Activated naive CD4-positive, alpha-beta T cell treated with anti-CD3 and anti-CD28 coated beads for 36 hours (primary cell): ENCODE data around the gene FBH1. TPM values are rescaled to one million over a fixed set of nuclear protein-coding genes. Genes with fewer than 3 reads are reported as not detected.
"Not testable (repeated sequence)": the region's sequence is repeated elsewhere in the genome, so short reads cannot be mapped to it uniquely, and the experiment has no call there.

Experiments
- CTCF ChIA-PET: fragments of 350-600 bp; sonication (Branson Sonifier 250); formaldehyde crosslinking; loops from one replicate; lab custom pipeline; 2021; ENCODE audit warnings: antibody characterized with exemption; lab: Charles Lee
- DNase-seq: peaks from one replicate; pipeline ENCODE4 v3.0.0-alpha.2; 2020
- H3K27ac Mint-ChIP-seq: one replicate; pipeline ENCODE4 v1.8.0; 2021; ENCODE audit warnings: mild to moderate bottlenecking, mixed read lengths
- H3K27me3 Mint-ChIP-seq: one replicate; pipeline ENCODE4 v1.8.0; 2021; ENCODE audit warnings: low read depth, mixed read lengths
- H3K36me3 Mint-ChIP-seq: one replicate; pipeline ENCODE4 v1.8.0; 2021; ENCODE audit warnings: low read depth, mixed read lengths
- H3K4me1 Mint-ChIP-seq: one replicate; pipeline ENCODE4 v1.8.0; 2021; ENCODE audit warnings: low read depth, mixed read lengths
- H3K4me3 Mint-ChIP-seq: one replicate; pipeline ENCODE4 v1.8.0; 2021; ENCODE audit warnings: mild to moderate bottlenecking, moderate library complexity, mixed read lengths
- H3K9me3 Mint-ChIP-seq: one replicate; pipeline ENCODE4 v1.8.0; 2021; ENCODE audit warnings: mixed read lengths
- intact Hi-C: fragments of 100-400 bp; cut with micrococcal nuclease; formaldehyde crosslinking; loops from one replicate; pipeline ENCODE4 v1.15.1; 2023
- total RNA-seq, 2 experiments: library from RNA; stranded (reverse); gene quantifications; one replicate each; pipeline ENCODE4 v1.2.3, GENCODE V29; 2021

The FBH1 gene
- total RNA-seq, 2 experiments from 2014 or later, result 40.4 to 42.7 TPM

GRCh38 chr10:5946419-5946775 is 56.4 kb downstream of the FBH1 start:
- H3K4me3 Mint-ChIP-seq, H3K27ac Mint-ChIP-seq, H3K27me3 Mint-ChIP-seq, H3K9me3 Mint-ChIP-seq, H3K36me3 Mint-ChIP-seq, CTCF ChIA-PET, DNase-seq: not testable (repeated sequence)
- intact Hi-C loops, result loop anchor here (10.0 kb wide), 1 partner anchor 448 kb away; no protein-coding TSS in a partner anchor
- peaks cover 10% of the 10 kb centered on the region for H3K4me1 Mint-ChIP-seq

GRCh38 chr10:5946786-5947185 is 56.7 kb downstream of the FBH1 start:
- CTCF ChIA-PET, result no interaction called here
- intact Hi-C loops, result loop anchor here (10.0 kb wide), 1 partner anchor 448 kb away; no protein-coding TSS in a partner anchor
- H3K27ac Mint-ChIP-seq, result no peak overlapping the region

GRCh38 chr10:5947471-5948207 is 57.6 kb downstream of the FBH1 start:
- Mint-ChIP-seq H3K27ac (no peak overlapping the region), H3K27me3 (no peaks in the 10 kb centered on the region), H3K4me1 (peaks cover 10% of the 10 kb centered on the region), H3K9me3 (no peaks in the 10 kb centered on the region), H3K4me3 (no peak overlapping the region), H3K36me3 (peaks cover 4% of the 10 kb centered on the region)
- intact Hi-C loops, result loop anchor here (10.0 kb wide), 1 partner anchor 447 kb away; no protein-coding TSS in a partner anchor
- DNase-seq, result no peak
- CTCF ChIA-PET, result interaction anchor here (1.0 to 1.3 kb wide), 2 partner anchors 15 to 140 kb away, joined by 4 read pairs; no protein-coding TSS in a partner anchor

More at GRCh38 chr10:5946786-5947185, 56.7 kb downstream of the FBH1 start:
- H3K4me1 Mint-ChIP-seq, result peaks cover 10% of the 10 kb centered on the region
- no peak overlapping the region for H3K4me3 Mint-ChIP-seq
- H3K36me3 Mint-ChIP-seq, result peaks cover under 1% of the 10 kb centered on the region
- no peaks in the 10 kb centered on the region for H3K27me3 Mint-ChIP-seq
- no peak for DNase-seq
- H3K9me3 Mint-ChIP-seq, result no peaks in the 10 kb centered on the region

GRCh38 chr10:5948208-5948585 is 58.2 kb downstream of the FBH1 start:
- H3K36me3 Mint-ChIP-seq, result peaks cover 6% of the 10 kb centered on the region
- no peak overlapping the region for H3K4me3 Mint-ChIP-seq
- CTCF ChIA-PET, result interaction anchor here (0.7 to 1.3 kb wide), 3 partner anchors 15 to 168 kb away, joined by 4 to 7 read pairs (median 4); no protein-coding TSS in a partner anchor
- H3K27ac Mint-ChIP-seq, result no peak overlapping the region
- H3K9me3 Mint-ChIP-seq, result no peaks in the 10 kb centered on the region
- H3K4me1 Mint-ChIP-seq, result peaks cover 10% of the 10 kb centered on the region
- no peaks in the 10 kb centered on the region for H3K27me3 Mint-ChIP-seq
- no peak for DNase-seq
- intact Hi-C loops, result loop anchor here (10.0 kb wide), 1 partner anchor 447 kb away; no protein-coding TSS in a partner anchor

GRCh38 chr10:5949009-5949759 is 59.1 kb downstream of the FBH1 start:
- Mint-ChIP-seq H3K4me1 (peaks cover 10% of the 10 kb centered on the region), H3K36me3 (peaks cover 6% of the 10 kb centered on the region), H3K27me3 (no peaks in the 10 kb centered on the region), H3K9me3 (no peaks in the 10 kb centered on the region), H3K27ac (no peak overlapping the region), H3K4me3 (no peak overlapping the region)
- CTCF ChIA-PET, result interaction anchor here (0.6 to 1.3 kb wide), 4 partner anchors 16 to 167 kb away, joined by 3 to 7 read pairs (median 4); no protein-coding TSS in a partner anchor
- DNase-seq, result peak; percentile 78
- intact Hi-C loops, result loop anchor here (1.0 to 10.0 kb wide), 2 partner anchors 139 to 446 kb away; no protein-coding TSS in a partner anchor

- H3K36me3 Mint-ChIP-seq, result peaks cover 6% of the 10 kb centered on the region
- DNase-seq, result no peak
- no peak overlapping the region for H3K27ac Mint-ChIP-seq
- CTCF ChIA-PET, result interaction anchor here (0.6 kb wide), 3 partner anchors 20 to 200 kb away, joined by 3 to 7 read pairs (median 3); no protein-coding TSS in a partner anchor
- H3K9me3 Mint-ChIP-seq, result no peaks in the 10 kb centered on the region
- no peaks in the 10 kb centered on the region for H3K27me3 Mint-ChIP-seq
- peaks cover under 1% of the 10 kb centered on the region for H3K4me1 Mint-ChIP-seq
- intact Hi-C loops, result no loop called here
- H3K4me3 Mint-ChIP-seq, result no peak overlapping the region
Measured at GRCh38 chr10:5951167-5951711, 61.2 kb downstream of the FBH1 start.

GRCh38 chr10:5951721-5952407 is 61.8 kb downstream of the FBH1 start:
- Mint-ChIP-seq H3K36me3 (peaks cover 6% of the 10 kb centered on the region), H3K27ac (no peak overlapping the region)
- CTCF ChIA-PET, result interaction anchor here (0.6 to 1.0 kb wide), 2 partner anchors 19 to 79 kb away, joined by 3 read pairs; no protein-coding TSS in a partner anchor

GRCh38 chr10:5952731-5953385 is 62.8 kb downstream of the FBH1 start:
- no peaks in the 10 kb centered on the region for H3K27me3 Mint-ChIP-seq
- H3K4me1 Mint-ChIP-seq, result no peaks in the 10 kb centered on the region
- H3K36me3 Mint-ChIP-seq, result peaks cover 7% of the 10 kb centered on the region
- no peak for DNase-seq
- CTCF ChIA-PET, result interaction anchor here (1.0 kb wide), 1 partner anchor 78 kb away, joined by 3 read pairs; no protein-coding TSS in a partner anchor
- no peaks in the 10 kb centered on the region for H3K9me3 Mint-ChIP-seq
- H3K4me3 Mint-ChIP-seq, result no peak overlapping the region
- H3K27ac Mint-ChIP-seq, result no peak overlapping the region
- intact Hi-C loops, result no loop called here

More at GRCh38 chr10:5951721-5952407, 61.8 kb downstream of the FBH1 start:
- intact Hi-C loops, result no loop called here
- no peaks in the 10 kb centered on the region for H3K4me1 Mint-ChIP-seq
- no peak overlapping the region for H3K4me3 Mint-ChIP-seq
- no peak for DNase-seq
- H3K9me3 Mint-ChIP-seq, result no peaks in the 10 kb centered on the region
- H3K27me3 Mint-ChIP-seq, result no peaks in the 10 kb centered on the region

- peaks cover 10% of the 10 kb centered on the region for H3K36me3 Mint-ChIP-seq
- no peaks in the 10 kb centered on the region for H3K9me3 Mint-ChIP-seq
- no peak overlapping the region for H3K27ac Mint-ChIP-seq
- DNase-seq, result no peak
- intact Hi-C loops, result no loop called here
- H3K4me3 Mint-ChIP-seq, result no peak overlapping the region
- no peaks in the 10 kb centered on the region for H3K4me1 Mint-ChIP-seq
- CTCF ChIA-PET, result no interaction called here
- H3K27me3 Mint-ChIP-seq, result no peaks in the 10 kb centered on the region
Measured at GRCh38 chr10:5953676-5954075, 63.6 kb downstream of the FBH1 start.

- intact Hi-C loops, result no loop called here
- CTCF ChIA-PET, result interaction anchor here (0.7 kb wide), 1 partner anchor 19 kb away, joined by 3 read pairs; no protein-coding TSS in a partner anchor
- H3K27me3 Mint-ChIP-seq, result no peaks in the 10 kb centered on the region
- H3K36me3 Mint-ChIP-seq, result peaks cover 24% of the 10 kb centered on the region
- DNase-seq, result no peak
- no peaks in the 10 kb centered on the region for H3K4me1 Mint-ChIP-seq
- no peaks in the 10 kb centered on the region for H3K9me3 Mint-ChIP-seq
- H3K4me3 Mint-ChIP-seq, result no peak overlapping the region
- H3K27ac Mint-ChIP-seq, result no peak overlapping the region
Measured at GRCh38 chr10:5956146-5956936, 66.3 kb downstream of the FBH1 start.
